Femur (tissue), 1 donor: ENCODE measurements around the gene WDR36.

Experiments
- DNase-seq: peaks from one replicate; pipeline ENCODE4 v3.0.0-alpha.2; 2017

Gene WDR36

DNA sequence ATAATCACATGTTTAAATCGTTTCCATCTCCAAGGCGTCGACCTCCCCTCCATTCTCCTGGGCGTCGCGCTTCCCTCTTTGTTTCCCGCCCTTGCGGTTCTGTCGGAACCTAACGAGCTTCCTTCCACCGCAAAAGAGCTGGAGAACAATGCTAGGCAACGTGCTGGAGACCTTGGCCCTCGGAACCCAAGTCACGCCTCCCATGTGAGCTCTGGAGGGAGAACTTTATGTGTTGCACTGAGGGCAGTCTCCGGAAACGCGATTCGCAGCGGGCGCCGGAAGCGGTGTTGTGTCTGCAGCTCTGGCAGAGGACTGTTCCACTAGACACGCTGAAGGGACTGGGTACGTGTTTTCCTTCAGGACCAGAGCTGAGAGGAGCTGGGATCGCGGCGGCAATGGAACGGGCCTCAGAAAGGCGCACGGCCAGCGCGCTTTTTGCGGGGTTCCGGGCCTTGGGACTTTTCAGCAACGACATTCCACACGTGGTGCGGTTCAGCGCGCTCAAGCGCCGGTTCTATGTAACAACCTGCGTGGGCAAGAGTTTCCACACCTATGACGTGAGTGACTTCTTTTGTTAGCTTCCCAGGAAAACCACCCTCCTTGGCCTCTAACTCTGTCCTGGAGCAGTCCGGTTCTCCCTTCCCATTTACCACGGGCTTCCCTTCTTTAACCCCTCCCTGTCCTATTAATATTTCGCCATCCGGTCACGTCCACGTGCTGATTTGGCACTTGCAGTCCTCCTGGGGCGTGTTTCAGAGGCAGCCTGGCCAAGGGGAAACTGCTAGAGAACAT, at the start of gene WDR36:
TSS of gene WDR36 (plus strand) at position 287 of the 792 bp plus-strand sequence. CDS start at position 396, 109 bp downstream.
- DNase-seq: peak; percentile 94

DNA sequence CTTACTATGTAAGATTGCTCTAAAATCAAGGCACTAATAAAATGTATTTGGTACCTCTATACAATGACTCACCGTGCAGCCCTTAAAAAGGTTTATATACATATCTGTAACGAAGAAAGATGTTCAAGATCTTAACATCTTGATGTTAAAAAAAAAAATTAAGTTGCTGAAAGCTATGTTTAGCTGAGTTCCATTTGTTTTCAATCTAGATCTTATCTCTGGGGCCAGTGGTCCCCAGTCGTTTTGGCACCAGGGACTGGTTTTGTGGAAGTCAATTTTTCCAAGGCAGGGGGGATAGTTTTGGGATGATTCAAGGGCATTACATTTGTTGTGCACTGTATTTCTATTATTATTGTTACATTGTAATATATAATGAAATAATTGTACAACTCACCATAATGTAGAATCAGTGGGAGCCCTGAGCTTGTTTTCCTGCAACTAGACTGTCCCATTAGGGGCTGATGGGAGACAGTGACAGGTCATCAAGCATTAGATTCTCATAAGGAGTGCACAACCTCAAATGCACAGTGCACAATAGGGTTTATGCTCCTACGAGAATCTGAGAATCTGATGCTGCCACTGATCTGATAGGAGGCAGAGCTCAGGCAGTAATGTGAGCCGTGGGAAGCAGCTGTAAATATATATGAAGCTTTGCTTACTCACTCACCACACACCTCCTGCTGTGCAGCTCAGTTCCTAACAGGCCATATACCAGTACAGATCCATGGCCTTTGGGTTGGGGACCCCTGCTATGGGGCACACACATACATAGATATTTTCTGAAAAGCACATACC, 48.2 kb upstream of the WDR36 start:
- no peak for DNase-seq

DNA sequence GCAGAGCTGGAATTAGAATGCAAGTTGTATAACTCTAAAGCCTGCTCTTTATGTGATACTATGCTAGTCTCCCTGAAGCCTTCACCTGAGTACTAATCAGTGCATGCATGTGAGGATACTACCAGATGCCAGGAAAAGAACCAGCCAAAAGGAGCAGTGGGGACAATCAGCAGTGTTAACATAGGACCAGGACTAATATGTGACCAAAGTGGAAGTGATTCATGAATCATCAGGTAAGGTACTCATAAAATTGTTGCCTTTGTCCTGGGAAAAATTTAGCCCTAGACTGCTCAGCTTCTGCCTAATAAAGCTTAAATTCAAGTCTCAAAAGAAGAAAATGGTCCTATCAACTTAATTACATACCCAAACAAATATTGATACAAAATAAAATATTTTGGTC, 34.1 kb upstream of the WDR36 start:
- DNase-seq: no peak

DNA sequence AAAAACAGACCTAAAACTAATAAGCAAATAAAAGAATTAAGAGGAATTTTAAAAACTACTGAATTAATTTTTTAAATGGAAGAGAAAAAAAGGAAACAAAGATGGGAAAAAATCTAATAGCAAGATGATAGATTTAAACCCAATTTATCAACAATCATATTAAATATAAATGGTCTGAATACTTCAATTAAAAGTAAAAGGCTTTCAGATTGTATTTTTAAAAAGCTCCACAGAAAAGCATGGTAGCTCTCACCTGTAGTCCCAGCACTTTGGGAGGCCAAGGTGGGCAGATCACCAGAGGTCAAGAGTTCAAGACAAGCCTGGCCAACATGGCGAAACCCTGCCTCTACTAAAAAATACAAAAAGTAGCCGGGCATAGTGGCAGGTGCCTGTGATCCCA, 32.0 kb upstream of the WDR36 start:
- DNase-seq: no peak

DNA sequence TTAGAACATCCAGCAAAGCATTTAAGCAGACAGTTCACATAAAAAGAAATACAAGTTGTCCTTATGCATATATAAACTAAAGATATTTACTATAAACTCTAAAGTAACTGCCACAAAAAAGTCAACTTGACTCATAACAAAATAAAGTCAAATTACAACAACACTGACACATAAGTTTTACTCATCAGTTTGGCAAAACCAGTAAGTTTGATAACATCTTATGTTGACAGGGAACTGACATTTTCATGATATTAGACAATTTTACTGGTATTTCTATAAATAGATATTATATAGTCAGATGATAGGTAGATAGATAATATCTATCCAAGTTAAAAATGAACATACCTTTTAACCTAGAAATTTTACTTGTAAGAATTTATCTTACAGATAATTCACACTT, 30.5 kb upstream of the WDR36 start:
- no peak for DNase-seq

DNA sequence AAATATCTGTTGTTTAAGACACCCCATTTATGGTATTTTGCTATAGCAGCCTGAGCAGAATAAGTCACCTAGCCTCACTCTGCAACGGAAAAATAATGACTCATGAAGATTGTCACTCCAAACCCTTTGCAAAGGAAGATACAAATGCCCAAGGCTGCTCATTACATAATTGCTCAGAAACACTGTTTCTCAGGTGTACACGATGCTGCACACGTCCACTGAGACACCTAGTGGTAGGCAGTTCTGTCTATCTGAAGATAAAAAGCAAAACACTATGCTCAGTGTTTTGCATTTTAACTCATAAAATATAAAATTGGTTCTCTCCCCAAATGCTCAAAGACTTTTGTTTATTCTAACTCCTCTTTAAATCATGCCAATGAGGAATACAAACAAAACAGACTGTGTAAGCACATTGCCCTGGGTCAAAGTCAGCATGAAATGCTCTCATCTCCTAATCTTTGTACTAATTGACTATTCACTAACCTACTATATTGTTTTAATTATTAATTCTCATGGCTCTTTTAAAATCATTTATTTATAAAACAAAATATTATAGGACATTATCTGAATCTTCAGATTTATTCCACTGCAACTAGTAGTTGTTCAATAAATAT, 28.3 kb upstream of the WDR36 start:
- no peak for DNase-seq

DNA sequence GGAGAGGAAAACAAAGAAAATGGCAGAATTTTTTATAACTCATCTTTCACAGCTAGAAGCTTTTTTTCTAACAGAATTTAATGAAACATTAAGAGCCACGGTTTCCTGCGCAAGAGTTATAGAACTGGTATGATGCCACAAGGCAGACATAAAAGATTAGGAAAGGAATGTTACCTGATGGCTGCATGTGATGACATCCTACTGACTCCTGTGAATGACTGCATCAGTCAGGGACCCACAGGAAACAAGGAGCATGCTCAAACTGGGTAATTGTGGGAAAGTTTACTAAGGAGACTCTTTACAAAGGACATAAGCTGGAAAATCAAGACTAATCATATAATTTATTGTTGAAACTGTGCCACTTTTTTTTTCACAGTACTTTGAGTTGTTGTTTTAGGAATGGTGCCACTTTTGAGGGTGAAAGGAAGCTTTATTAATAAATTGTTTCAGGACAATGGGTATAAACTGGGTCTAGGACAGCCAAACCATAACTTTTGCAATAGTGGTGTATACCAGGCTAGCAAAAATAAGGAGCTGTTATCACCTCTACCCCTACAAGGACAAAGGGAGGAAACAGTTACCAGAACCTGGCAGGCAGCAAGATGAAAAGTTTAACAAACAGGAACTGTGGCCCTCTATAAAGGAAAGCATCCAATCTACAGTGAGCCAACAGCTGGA, 25.7 kb upstream of the WDR36 start:
- no peak for DNase-seq

DNA sequence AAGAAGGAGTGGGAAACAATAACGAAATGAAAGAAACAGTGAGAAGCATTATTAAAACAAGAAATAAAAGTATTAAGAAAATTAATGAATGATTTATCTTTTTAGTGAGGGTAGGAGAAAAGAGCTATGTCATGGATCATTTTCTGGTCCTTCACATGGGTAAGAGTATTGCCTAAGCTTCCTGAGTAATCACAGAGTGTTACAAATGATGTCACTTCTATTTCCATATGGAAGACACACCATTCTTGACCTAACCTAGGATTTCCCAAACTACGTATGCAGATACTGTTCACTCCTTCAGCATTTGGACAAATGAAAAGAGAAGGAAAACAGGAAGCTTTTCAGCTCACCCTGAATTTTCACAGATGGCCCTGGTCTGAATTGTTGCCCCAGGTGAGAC, 23.9 kb upstream of the WDR36 start:
- DNase-seq: no peak

DNA sequence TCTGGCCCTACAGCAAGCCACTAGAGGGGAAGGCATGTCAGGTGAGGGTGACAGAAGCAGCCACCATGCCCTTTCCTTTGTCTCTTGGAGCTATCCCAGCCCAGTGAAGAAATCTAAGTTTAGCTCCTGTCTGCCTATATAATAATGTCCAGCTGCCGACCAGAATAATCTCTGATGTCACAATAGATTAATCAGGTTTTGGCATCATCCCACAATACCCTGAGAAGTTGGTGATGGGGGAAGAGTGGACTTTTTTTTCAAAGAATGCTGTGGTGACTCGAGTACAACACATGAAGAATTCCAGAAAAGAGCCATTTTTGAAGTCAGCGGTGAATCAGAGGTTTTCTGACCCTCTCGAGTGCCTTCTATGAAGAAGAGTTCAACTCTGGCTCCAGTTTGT, 22.3 kb upstream of the WDR36 start:
- DNase-seq: no peak

DNA sequence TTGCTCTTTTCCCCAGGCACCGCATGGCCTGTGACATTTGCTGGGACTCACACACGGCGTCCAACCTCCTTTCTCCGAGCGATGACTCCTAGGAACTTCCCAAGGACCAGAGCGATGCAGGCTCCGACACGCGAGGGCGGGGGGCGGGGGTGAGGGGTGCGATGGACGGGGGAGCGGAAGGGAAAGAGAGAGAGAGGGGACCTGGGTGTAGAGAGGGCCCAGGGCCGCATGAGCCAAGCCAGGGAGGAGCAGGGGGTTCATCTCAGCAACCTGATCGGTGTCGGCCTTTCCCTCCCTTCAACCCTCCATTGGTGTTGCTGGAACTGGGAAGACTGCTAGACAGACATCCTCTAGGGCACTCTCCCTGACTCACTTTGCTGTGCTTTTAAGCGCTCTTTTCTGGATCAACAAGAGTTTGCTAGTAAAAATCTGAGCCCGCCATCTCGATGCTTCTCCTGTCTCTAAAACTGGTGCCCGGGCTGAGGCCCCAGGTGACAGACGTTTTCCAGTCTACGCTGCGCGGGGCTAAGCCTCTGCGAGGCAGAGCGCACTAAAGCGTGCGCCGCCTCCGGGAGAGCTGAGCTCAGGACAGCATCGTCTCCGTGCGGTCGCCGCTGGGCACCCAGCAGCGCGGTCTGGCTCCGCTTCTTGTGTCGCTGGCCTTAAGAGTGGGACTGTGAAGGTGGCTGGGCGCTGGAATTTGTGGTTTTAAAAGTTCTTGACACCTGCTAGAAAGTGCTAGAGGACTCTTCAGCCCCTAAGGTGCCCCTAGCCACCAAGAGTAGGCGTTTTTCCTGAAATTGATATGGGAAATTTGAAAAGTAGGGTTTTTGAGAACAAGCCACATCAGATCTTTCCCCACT, 21.6 kb upstream of the WDR36 start:
- peak; percentile 25 for DNase-seq

DNA sequence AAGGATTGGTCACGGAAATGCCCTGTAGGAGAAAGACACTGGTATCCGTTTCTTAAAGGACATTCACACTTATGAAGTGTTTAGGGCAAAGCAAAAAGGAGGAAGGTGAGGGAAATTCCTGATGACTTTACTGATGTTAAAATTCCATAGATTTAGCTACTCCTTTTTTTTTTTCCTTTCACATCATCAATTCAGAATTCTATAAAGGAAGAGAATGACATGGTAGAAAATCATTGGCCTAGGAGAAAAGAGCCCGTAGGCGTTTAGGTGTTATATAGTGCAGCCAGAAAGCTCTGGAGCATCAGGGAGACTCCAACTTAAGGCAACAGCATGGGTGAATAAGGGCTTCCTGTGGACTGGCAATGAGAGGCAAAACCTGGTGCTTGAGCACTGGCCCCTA, 20.7 kb upstream of the WDR36 start, which contains the start of gene TSLP:
TSS of gene TSLP (plus strand) at position 301 of the 400 bp plus-strand sequence. CDS start 178 bp downstream, outside the sequence.
- no peak for DNase-seq

DNA sequence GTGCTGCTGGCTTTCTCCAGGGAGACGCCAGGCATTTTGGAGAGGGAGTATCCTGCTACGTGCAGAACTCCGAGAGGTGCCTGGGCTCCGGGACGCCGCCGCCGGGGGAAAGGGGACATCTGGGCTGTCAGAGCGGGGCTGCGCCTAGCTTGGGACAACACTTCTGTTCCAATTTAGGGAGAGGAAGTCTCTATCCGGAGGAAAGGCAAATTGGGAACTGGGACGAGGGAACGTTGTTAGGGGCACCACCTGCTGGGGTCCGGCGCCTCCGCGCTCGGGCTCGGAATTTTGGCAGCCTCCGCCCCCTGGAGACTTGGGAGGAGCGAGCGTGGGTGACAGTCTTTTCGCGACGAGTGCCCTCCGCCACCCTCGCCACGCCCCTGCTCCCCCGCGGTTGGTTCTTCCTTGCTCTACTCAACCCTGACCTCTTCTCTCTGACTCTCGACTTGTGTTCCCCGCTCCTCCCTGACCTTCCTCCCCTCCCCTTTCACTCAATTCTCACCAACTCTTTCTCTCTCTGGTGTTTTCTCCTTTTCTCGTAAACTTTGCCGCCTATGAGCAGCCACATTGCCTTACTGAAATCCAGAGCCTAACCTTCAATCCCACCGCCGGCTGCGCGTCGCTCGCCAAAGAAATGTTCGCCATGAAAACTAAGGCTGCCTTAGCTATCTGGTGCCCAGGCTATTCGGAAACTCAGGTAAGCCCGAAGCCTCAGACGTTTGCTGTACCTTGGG, 19.0 kb upstream of the WDR36 start:
- peak; percentile 41 for DNase-seq

DNA sequence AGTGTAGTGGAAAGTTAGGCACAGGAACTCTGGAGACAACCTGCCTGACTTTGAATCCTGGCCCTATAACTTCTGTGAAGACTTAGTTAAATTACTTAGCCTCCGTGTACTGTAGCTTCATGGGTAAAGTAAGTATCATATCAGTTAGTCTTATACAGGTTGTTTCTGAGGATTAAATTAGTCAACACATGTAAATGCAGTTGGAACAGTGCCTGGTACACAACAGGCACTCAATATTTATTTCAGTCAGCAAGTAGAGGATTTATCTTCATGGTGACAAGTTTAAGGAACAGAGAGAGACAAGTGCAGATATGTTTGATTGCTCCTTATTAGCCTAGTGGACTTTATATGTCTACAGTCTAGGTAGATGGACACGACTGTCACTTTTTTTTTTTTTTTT, 17.9 kb upstream of the WDR36 start:
- no peak for DNase-seq

DNA sequence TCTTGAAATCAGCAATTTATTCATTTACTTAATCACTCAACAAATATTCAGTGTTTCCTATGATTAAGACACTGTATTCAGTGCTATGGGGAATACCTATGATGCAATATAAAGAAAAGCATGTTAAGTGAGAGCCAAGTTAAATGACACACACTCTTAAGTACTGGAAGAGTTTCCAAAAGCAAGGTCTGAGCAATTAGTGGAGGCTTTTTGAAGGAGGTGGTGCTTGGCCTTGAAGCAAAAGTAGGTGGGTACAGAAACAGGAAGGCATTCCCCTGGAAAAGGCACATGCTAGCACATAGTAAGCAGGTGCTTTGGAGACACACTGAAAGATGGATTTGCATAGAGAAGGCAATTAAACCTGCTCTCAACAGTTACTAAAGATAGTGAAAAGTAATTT, 16.6 kb upstream of the WDR36 start:
- no peak for DNase-seq

DNA sequence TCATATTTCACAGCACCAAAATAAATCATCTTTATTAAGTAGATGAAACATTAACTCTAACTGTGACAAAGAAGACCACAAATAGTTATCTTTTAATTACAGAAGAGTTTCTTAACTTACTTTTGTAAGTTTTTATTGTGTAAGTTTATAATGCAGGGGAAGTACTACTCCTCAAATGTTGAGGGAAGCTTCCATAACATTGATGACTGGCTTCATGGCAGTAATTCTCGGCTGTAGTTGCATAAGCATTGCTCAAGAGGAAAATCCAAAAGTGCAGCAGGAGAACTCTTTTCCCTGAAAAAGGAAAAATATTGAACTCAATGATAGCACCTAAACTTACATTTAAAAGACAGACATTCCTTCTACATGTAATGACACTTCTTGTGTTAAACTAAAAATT, 16.1 kb upstream of the WDR36 start:
- no peak for DNase-seq

DNA sequence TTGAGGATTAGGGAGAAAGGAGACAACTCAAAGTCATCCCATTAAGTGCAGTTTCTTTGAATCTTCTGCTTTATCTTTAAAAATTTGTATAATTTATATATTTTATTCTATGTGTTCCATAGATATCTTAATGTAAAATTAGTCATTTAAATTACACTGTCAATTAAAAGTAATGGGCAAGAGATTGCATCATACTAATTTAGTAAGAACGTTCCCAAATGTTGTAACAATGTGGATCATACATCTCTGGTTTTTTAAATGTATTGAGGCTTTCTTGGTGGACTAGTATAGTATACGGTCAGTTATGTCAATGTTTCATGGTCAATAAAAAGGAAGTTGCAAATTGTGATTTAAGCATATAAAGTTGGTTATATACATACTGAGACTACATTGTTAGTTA, 14.5 kb upstream of the WDR36 start:
- no peak for DNase-seq

DNA sequence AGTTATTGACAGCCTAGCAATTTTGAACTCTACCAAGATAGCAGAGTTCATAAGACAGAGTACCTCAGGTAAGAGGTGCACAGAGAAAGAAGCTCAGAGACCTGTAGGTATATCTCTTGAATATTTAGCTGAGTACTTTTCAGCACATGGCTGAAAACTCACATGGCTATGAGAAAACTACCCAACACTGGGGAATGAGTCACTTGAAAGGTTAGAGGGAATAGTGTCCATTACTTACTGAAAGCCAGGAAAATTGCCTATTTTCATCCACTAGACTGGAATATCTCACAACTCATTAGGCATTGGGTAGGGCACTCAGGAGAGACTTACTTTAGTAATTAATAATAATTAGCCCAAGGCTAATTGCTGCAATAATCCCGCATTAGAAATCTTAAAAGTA, 12.3 kb upstream of the WDR36 start:
- DNase-seq: no peak

DNA sequence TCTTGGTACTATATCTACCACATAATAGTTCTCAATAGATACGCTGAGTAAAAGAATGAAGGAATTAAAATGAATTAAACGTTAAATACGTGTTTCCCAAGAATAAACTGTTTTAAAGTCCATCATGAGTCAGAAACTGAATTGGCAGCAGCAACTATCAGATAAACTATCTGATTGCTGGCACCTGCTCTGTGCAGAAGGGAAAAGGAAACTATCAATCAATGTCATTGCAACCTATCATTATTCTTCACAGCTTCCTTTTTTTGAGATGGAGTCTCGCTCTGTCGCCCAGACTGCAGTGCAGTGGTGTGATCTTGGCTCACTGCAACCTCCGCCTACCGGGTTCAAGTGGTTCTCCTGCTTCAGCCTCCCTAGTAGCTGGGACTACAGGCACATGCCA, 8.8 kb upstream of the WDR36 start:
- no peak for DNase-seq

DNA sequence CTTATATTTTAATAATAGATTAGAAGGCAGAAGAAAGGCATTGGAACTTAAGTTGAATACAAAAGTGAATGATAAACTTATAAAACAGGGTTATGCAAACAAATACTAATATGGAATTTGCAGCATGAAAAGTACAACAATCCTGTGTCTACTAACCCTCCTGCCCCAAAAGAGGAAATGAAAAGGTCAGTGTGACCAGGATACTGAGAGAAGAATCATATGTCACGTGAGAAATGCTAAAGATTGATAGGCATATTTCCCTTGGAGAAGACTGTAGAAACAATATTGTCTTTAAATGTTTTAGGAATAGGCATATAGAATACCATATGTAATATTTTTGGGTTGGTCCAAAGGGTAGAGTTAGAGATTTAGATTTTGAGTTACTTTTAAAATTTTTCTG, 3.8 kb downstream of the WDR36 start:
- DNase-seq: no peak

DNA sequence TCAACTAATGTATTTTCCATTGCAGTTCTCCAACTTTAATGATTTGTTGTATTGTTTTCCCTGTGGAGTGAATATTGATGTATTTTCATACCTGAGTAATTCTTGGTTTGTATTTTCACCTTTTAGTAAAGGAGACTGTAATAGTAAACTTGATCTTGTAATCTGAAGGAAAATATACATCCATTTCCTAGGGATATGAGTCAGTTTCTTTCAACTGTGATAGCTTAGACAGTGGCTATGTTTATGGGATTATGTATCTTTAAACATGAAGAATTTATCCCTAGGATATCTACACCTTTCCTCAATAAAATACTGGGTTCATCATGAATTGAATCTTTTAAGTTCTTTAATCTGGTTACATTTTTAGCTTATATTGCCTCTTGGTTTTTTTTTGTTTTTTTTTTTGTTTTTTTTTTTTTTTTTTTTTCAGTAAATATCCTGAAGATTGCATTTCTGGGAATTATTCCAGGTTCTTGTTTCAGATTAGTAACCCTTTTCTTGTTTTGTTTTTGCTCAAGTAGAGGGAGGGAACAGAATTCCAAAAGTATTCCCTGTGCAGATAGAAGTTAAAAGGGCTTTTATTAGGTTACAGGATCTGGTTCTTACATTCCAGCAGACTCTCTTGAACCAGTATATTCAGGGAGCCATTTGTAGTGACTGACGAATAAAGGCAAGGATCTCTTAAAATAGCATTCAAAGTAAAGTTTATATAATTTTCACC, 7.1 kb downstream of the WDR36 start:
- DNase-seq: no peak
